Heart right ventricle (tissue), 16 donors: Measurements from ENCODE around the gene ILF2. TPM values are rescaled to one million over a fixed set of nuclear protein-coding genes. Genes with fewer than 3 reads are reported as not detected.
A peak's percentile ranks its signal among the peaks of the same experiment; 100 is the strongest.
"Not testable (repeated sequence)": the region's sequence is repeated elsewhere in the genome, so short reads cannot be mapped to it uniquely, and the experiment has no call there.

Experiments
- ATAC-seq, 8 donors: fragments of 200-7000 bp; cut with Tn5 transposase; one replicate each; pipeline ENCODE4 v1.9.1; 2020; ENCODE audit warnings: mild to moderate bottlenecking in 8 of 8, moderate library complexity in 8 of 8, moderate number of reproducible peaks in 1 of 8
- DNase-seq, 2 donors: peaks; one replicate each; pipeline ENCODE4 v3.0.0-alpha.2; 2020
- H3K27ac ChIP-seq, 10 donors: fragments of 200-600 bp; sonication (generic) in 2 of 10; one replicate each; pipeline versions ENCODE4 v1.5.0 to v1.8.0; 2020 to 2022; ENCODE audit warnings: mild to moderate bottlenecking in 3 of 10
- H3K27me3 ChIP-seq, 7 donors: fragments of 200-600 bp; one replicate each; pipeline ENCODE4 v1.8.0; 2021 to 2022; ENCODE audit warnings: mild to moderate bottlenecking in 2 of 7
- H3K36me3 ChIP-seq, 9 donors: fragments of 200-600 bp; sonication (generic) in 1 of 9; one replicate each; pipeline versions ENCODE4 v1.5.0 to v1.8.0; 2020 to 2022; ENCODE audit warnings: mild to moderate bottlenecking in 2 of 9
- H3K4me1 ChIP-seq, 9 donors: fragments of 200-600 bp; sonication (generic) in 1 of 9; one replicate each; pipeline versions ENCODE4 v1.5.0 to v1.8.0; 2020 to 2022; ENCODE audit warnings: mild to moderate bottlenecking in 4 of 9
- H3K4me3 ChIP-seq, 10 donors: fragments of 200-600 bp; sonication (generic) in 2 of 10; one replicate each; pipeline versions ENCODE4 v1.5.0 to v1.8.0; 2020 to 2022; ENCODE audit warnings: mild to moderate bottlenecking in 7 of 10, moderate library complexity in 2 of 10
- H3K9me3 ChIP-seq, 11 donors: fragments of 200-600 bp in 10 of 11; sonication (generic) in 2 of 11; one replicate each; pipeline versions ENCODE4 v1.5.0 to v1.8.0; 2013 to 2022; ENCODE audit warnings: mild to moderate bottlenecking in 2 of 11, control low read depth in 1 of 11, moderate library complexity in 1 of 11
- WGBS, 2 donors: extraction: QIAGEN DNeasy Blood & Tissue Kit; methylation state at CpG; one replicate each; pipeline ENCODE4 v1.1.7; 2013; ENCODE audit warnings: inconsistent platforms in 1 of 2; 5-methylcytosine and 5-hydroxymethylcytosine counted together
- intact Hi-C, 10 donors: fragments of 100-400 bp; cut with DNase I; formaldehyde crosslinking; loops; one replicate each; pipeline versions ENCODE4 v1.11.1 to v1.14.2; 2022
- long read RNA-seq, 3 donors: library from polyadenylated mRNA; unstranded; transcript quantifications; one replicate each; pipeline ENCODE4 v2.0.0, GENCODE V29; 2020 to 2021
- polyA plus RNA-seq, 2 donors: library from polyadenylated mRNA; stranded (reverse); fragments of 200-250 nt; gene quantifications; one replicate each; pipeline ENCODE4 v1.2.3, GENCODE V29; 2013
- total RNA-seq, 10 donors: library from RNA; stranded (reverse); fragmentation: NEBNext Ultra II Directional in 3 of 10; extraction: Animal tissue kit (Norgen Biotek cat#: 25700) in 3 of 10; gene quantifications; one replicate each; pipeline versions ENCODE4 v1.2.1 to v1.2.4, GENCODE V29; 2021 to 2023
- TF ChIP-seq, protein P1 (sequence below), 9 donors: fragments of 200-600 bp; sonication (generic) in 2 of 9; IDR thresholded peaks; one replicate each; pipeline versions ENCODE4 v1.5.0 to v1.8.0; 2021 to 2022; ENCODE audit warnings: antibody characterized with exemption in 9 of 9, mild to moderate bottlenecking in 5 of 9, moderate library complexity in 1 of 9
- donor health status: Arrhythmogenic right ventricular cardiomyopathy.
- donor health status: ischemic (EF 13 %, LVEDD 7.1; RV severe dilation, severe dysfunction).
- donor health status: healthy with polysubstance abuse.
- donor health status: DM: no; HTN: yes; CAD: no.
- donor health status: DM: no; HTN: no; CAD: no.
- donor health status: ischemic (EF 25% LVEDD 6.9; RV normal size, moderate dysfunction).
- donor health status: ischemic (EF 25% LVEDD 5.7; RV mildly dilated, moderate dysfunction).
- donor health status: healthy.
- donor health status: DM: yes; HTN: yes; CAD: no.
- donor health status: Ischemic cardiomyopathy.
- donor health status: ischemic (EF 35%, LVEDD 5.7; RV mildly dilated, moderate dysfunction).
- donor health status: nonischemic (EF 11% LVEDD 7.7; RV severe dilation, severe dysfunction).
- donor health status: DM: yes; HTN: yes; CAD: no.
- donor health status: PGD.
- donor health status: ischemic (EF 29% LVEDD 5.4; RV normal size, mild dysfunction).
- donor health status: nonischemic (EF 23%, LVEDD 6.1; RV moderate dilation, normal function).

Gene ILF2
- total RNA-seq = 10 to 100 TPM; 61.1 to 87.3 (median 70.8) TPM
- 100 to 1,000 TPM in 1 of 2 donors, 10 to 100 TPM in 1; 17.3 to 114 TPM for polyA plus RNA-seq
- long read RNA-seq, donor 1, transcript ILF2-201 (14 exons, 1,659 nt) = major isoform, 32 of 39 reads
- long read RNA-seq, donor 1, partial matches to known transcripts = 4 of 39 reads
- long read RNA-seq, donor 1, other reads (novel, unspliced or antisense) = 3 of 39 reads
- long read RNA-seq, donor 2, transcript ILF2-201 (14 exons, 1,659 nt) = major isoform, 44 of 50 reads
- long read RNA-seq, donor 2, partial matches to known transcripts = 4 of 50 reads
- long read RNA-seq, donor 2, other reads (novel, unspliced or antisense) = 2 of 50 reads
- long read RNA-seq, donor 3, transcript ILF2-201 (14 exons, 1,659 nt) = major isoform, 141 of 158 reads
- long read RNA-seq, donor 3, partial matches to known transcripts = 8 of 158 reads
- long read RNA-seq, donor 3, other reads (novel, unspliced or antisense) = 8 of 158 reads

DNA sequence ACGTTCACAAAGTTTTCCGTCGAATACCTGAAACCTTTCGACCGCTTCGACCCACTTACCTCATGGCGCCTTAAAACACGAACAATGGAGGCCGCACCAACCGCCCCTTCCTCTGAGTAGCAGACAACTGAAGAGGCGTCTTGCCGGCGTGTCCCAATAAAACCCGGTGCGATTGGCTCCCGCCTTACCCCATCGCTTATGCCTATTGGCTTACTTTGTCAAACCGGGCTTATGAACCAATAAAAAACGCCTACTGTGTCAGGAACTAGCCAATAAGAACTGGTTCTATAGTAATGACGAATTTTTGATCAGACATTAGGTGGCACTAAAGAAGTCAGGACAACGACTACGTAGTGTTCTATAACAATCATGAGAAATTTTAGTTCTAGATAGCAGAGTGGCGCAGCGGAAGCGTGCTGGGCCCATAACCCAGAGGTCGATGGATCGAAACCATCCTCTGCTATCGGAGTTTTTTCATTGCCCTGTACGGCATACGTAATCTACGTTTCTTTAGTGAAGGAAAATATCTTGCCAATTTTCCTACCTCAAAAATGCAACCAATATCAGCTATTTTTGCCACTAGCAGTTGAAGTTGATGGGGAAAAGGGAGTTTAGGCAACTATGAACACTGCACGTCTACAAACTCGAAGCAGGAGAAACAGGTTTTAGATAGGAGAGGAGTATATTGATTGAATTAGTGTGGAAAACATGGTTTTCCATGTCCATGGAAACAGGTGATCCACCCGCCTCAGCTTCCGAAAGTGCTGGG lies at the start of gene ILF2:
Gene ILF2, minus strand, starts transcription at position 135 of the 769 bp plus-strand sequence. Its CDS starts 71 bp downstream, at position 64.
- Histone ChIP-seq H3K36me3 (peaks cover 6 to 38% (median 32%) of the 10 kb centered on the region in 9 donors), H3K27me3 (no peaks in the 10 kb centered on the region), H3K4me1 (peaks cover 0 to 30% (median 19%) of the 10 kb centered on the region in 9 donors), H3K27ac (peak within 1 kb of the TSS; percentile 21 to 92 (median 85)), H3K9me3 (no peaks in the 10 kb centered on the region), H3K4me3 (peak within 1 kb of the TSS; percentile 55 to 98 (median 80))
- DNase-seq (peak; percentile 97 to 99), ATAC-seq (peak; percentile 95 to 98 (median 97))
- intact Hi-C loops = loop anchor here in 5 of 10 donors (1.0 to 10.0 kb wide), 6 partner anchors 36 to 316 kb away; partner anchors contain the start of genes RAB13 (in 3 of the 5), CHTOP (in 1 of the 5), S100A1 (in 1 of the 5) and S100A13 (in 1 of the 5)
- TF ChIP-seq, protein P1, sequence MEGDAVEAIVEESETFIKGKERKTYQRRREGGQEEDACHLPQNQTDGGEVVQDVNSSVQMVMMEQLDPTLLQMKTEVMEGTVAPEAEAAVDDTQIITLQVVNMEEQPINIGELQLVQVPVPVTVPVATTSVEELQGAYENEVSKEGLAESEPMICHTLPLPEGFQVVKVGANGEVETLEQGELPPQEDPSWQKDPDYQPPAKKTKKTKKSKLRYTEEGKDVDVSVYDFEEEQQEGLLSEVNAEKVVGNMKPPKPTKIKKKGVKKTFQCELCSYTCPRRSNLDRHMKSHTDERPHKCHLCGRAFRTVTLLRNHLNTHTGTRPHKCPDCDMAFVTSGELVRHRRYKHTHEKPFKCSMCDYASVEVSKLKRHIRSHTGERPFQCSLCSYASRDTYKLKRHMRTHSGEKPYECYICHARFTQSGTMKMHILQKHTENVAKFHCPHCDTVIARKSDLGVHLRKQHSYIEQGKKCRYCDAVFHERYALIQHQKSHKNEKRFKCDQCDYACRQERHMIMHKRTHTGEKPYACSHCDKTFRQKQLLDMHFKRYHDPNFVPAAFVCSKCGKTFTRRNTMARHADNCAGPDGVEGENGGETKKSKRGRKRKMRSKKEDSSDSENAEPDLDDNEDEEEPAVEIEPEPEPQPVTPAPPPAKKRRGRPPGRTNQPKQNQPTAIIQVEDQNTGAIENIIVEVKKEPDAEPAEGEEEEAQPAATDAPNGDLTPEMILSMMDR (IDR thresholded peaks at IDR 0.05) = peak in 6 of 9 donors; percentile 19 to 50 (median 31)
- WGBS, 2 donors = 0% methylated on average over 35 of the region's 35 CpGs

DNA sequence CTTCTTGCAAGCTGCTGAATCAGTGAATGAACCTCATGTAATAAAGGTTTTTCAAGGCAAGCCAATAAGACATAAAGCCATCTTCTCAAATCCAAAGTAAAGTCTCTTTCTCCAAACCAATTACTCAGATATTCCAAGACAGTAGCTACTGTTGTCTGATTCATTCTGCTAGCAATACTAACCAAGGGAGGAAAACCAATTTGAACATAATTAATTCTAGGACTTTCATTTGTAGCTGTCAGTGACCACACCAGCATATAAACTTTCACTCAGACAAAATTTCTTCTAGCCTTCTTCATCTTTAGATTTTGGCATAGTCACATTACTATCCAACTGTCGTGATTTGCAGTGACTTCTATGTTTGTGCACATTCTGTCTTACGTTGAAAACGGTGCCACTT lies 46.5 kb upstream of the ILF2 start:
- WGBS, 2 donors = 88 to 91% methylated on average over 3 of the region's 3 CpGs
- no peak overlapping the region for H3K27ac ChIP-seq

DNA sequence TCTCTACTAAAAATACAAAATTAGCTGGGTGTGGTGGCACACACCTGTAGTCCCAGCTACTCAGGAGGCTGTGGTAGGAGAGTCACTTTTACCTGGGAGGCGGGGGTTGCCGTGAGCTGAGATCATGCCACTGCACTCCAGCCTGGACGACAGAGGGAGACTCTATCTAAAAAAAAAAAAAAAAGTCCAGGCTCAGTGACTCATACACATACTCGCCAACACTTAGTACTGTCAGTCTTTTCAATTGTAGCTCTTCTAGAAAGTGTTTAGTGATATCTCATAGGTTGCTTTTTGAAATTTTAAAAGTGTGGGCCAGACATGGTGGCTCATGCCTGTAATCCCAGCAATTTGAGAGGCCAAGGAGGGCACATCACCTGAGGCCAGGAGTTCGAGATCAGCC lies 45.4 kb upstream of the ILF2 start:
- H3K4me1 ChIP-seq, intact Hi-C loops, ATAC-seq, DNase-seq, H3K27ac ChIP-seq, H3K4me3 ChIP-seq, H3K36me3 ChIP-seq, H3K9me3 ChIP-seq, H3K27me3 ChIP-seq: not testable (repeated sequence)
- 82 to 85% methylated on average over 5 of the region's 5 CpGs for WGBS, 2 donors

More for the DNA sequence above, 46.5 kb upstream of the ILF2 start:
- DNase-seq (no peak), ATAC-seq (no peak)
- Histone ChIP-seq H3K4me1 (no peaks in the 10 kb centered on the region), H3K4me3 (no peak overlapping the region), H3K36me3 (no peaks in the 10 kb centered on the region), H3K9me3 (no peaks in the 10 kb centered on the region), H3K27me3 (no peaks in the 10 kb centered on the region)
- TF ChIP-seq, protein P1 (IDR thresholded peaks at IDR 0.05) = no peak
- intact Hi-C loops = no loop called here

DNA sequence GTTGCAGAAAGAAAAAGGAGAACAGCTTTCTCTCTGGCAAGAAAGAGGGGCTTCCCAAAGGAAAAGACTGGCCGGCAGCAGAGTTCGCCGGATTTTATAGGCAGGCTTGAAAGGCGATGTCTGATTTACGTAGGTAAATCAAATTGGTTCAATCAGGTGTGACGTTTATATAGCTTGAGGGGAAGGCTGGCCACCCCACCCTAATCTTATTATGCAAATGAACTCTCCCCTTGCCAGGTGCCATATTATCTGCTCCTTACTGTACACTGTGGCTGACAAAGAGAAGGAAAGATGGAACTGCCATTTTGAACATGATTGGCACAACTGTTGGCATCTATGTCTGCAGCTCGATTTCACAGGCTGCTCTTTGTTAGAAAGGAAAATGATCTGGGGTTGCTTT lies 40.2 kb upstream of the ILF2 start:
- Histone ChIP-seq H3K27me3 (no peaks in the 10 kb centered on the region), H3K9me3 (no peaks in the 10 kb centered on the region), H3K27ac (no peak overlapping the region), H3K36me3 (no peaks in the 10 kb centered on the region), H3K4me1 (no peaks in the 10 kb centered on the region), H3K4me3 (no peak overlapping the region)
- WGBS, 2 donors = 62 to 74% methylated on average over 7 of the region's 7 CpGs
- intact Hi-C loops = no loop called here
- TF ChIP-seq, protein P1 (IDR thresholded peaks at IDR 0.05) = no peak
- ATAC-seq (no peak), DNase-seq (no peak)
